Lung (tissue), 12 donors: ENCODE data around the gene ZFP36L2. TPM values are rescaled to one million over a fixed set of nuclear protein-coding genes. Genes with fewer than 3 reads are reported as not detected.

ENCODE experiments used
- ATAC-seq: fragments of 200-7000 bp; cut with Tn5 transposase; one replicate; pipeline ENCODE4 v1.9.1; 2020; ENCODE audit warnings: moderate number of reproducible peaks; ENCODE audit not compliant: insufficient read depth, low FRiP score
- DNase-seq, 3 donors: peaks; one replicate each; pipeline ENCODE4 v3.0.0-alpha.2; 2013 to 2017
- H3K27ac ChIP-seq, 2 donors: one replicate each; pipeline ENCODE4 v1.5.1; 2013; ENCODE audit warnings: mild to moderate bottlenecking in 2 of 2, moderate library complexity in 2 of 2, control low read depth in 1 of 2, inconsistent platforms in 1 of 2, low read depth in 1 of 2, low read length in 1 of 2
- H3K27me3 ChIP-seq, 3 donors: one replicate each; pipeline ENCODE4 v1.5.1; 2013; ENCODE audit warnings: low read length in 2 of 3; ENCODE audit not compliant: control insufficient read depth in 3 of 3, insufficient read depth in 3 of 3
- H3K36me3 ChIP-seq, 4 donors: one replicate each; pipeline ENCODE4 v1.5.1; 2013; ENCODE audit warnings: low read length in 4 of 4, mild to moderate bottlenecking in 1 of 4, moderate library complexity in 1 of 4; ENCODE audit not compliant: control insufficient read depth in 4 of 4, insufficient read depth in 4 of 4
- H3K4me1 ChIP-seq, 5 donors: one replicate each; pipeline ENCODE4 v1.5.1; 2013; ENCODE audit warnings: low read length in 5 of 5, mild to moderate bottlenecking in 2 of 5, moderate library complexity in 1 of 5; ENCODE audit not compliant: control insufficient read depth in 5 of 5, insufficient read depth in 5 of 5
- H3K4me3 ChIP-seq: one replicate; pipeline ENCODE4 v1.5.1; 2013; ENCODE audit warnings: mild to moderate bottlenecking, control low read depth, moderate library complexity
- H3K9ac ChIP-seq, 2 donors: one replicate each; pipeline ENCODE4 v1.5.1; 2013; ENCODE audit warnings: low read length in 2 of 2, control low read depth in 1 of 2; ENCODE audit not compliant: insufficient read depth in 1 of 2
- H3K9me3 ChIP-seq, 4 donors: one replicate each; pipeline ENCODE4 v1.5.1; 2013; ENCODE audit warnings: low read length in 3 of 4, mild to moderate bottlenecking in 1 of 4, moderate library complexity in 1 of 4; ENCODE audit not compliant: control insufficient read depth in 4 of 4, insufficient read depth in 3 of 4
- CTCF ChIP-seq: IDR thresholded peaks from 2 replicates; pipeline ENCODE4 v1.5.1; 2012; ENCODE audit warnings: mild to moderate bottlenecking; ENCODE audit errors: control extremely low read depth, extremely low read depth
- WGBS, 2 donors: extraction: QIAGEN DNeasy Blood & Tissue Kit; methylation state at CpG; one replicate each; pipeline ENCODE4 v1.1.7; 2013; 5-methylcytosine and 5-hydroxymethylcytosine counted together
- polyA plus RNA-seq, 2 donors: library from polyadenylated mRNA; stranded (reverse); fragments of 200-250 nt; gene quantifications; one replicate each; pipeline ENCODE4 v1.2.1, GENCODE V29; 2013
- total RNA-seq, 2 donors: library from RNA; depleted of rRNA in 1 of 2; stranded (reverse); fragments of >200 nt in 1 of 2; gene quantifications; one replicate each; pipeline ENCODE4 v1.2.1, GENCODE V29; 2014 to 2021
- donor health status: control.
- donor health status: control.
- donor health status: Bipolar disorder and iron deficiency.
- donor health status: healthy.
- donor health status: DM: yes; HTN: yes; CAD: no.

The ZFP36L2 gene
- total and polyA plus RNA-seq, 4 donors = 38.3 to 110 (median 66.6) TPM

- Histone ChIP-seq H3K4me3 (no peak overlapping the region), H3K27ac (no peak overlapping the region), H3K9ac (no peak overlapping the region), H3K36me3 (peaks cover 0 to 7% (median 2%) of the 10 kb centered on the region in 4 donors), H3K4me1 (peaks cover 0 to 9% (median 0%) of the 10 kb centered on the region in 5 donors), H3K27me3 (no peaks in the 10 kb centered on the region), H3K9me3 (peaks cover 0 to 3% (median 0%) of the 10 kb centered on the region in 4 donors)
- WGBS, 2 donors = 90 to 95% methylated on average over 10 of the region's 10 CpGs
- TF ChIP-seq CTCF = no peak
- ATAC-seq = no peak
- peak; percentile 29 to 40 (median 36) for DNase-seq
Observed at GRCh38 chr2:43241558-43241957, 15.2 kb upstream of the ZFP36L2 start.

- ATAC-seq (no peak), DNase-seq (no peak)
- Histone ChIP-seq H3K27ac (no peak overlapping the region), H3K36me3 (peaks cover 0 to 7% (median 2%) of the 10 kb centered on the region in 4 donors), H3K9me3 (peaks cover 0 to 3% (median 0%) of the 10 kb centered on the region in 4 donors), H3K9ac (no peak overlapping the region), H3K4me3 (no peak overlapping the region), H3K27me3 (no peaks in the 10 kb centered on the region), H3K4me1 (peaks cover 0 to 9% (median 0%) of the 10 kb centered on the region in 5 donors)
- WGBS, 2 donors = 75 to 78% methylated on average over 5 of the region's 5 CpGs
- no peak for TF ChIP-seq CTCF
Observed at GRCh38 chr2:43240766-43241150, 14.4 kb upstream of the ZFP36L2 start.

GRCh38 chr2:43239981-43240765 lies 13.8 kb upstream of the ZFP36L2 start:
- WGBS, 2 donors = 58 to 76% methylated on average over 13 of the region's 13 CpGs
- H3K4me3 ChIP-seq = no peak overlapping the region
- no peak for TF ChIP-seq CTCF
- no peak overlapping the region for H3K9ac ChIP-seq
- peaks cover 0 to 7% (median 2%) of the 10 kb centered on the region in 4 donors for H3K36me3 ChIP-seq
- no peak for DNase-seq
- no peaks in the 10 kb centered on the region for H3K27me3 ChIP-seq
- peak overlapping the region in 1 of 2 donors; percentile 50 for H3K27ac ChIP-seq
- no peak for ATAC-seq
- H3K9me3 ChIP-seq = peaks cover 0 to 3% (median 0%) of the 10 kb centered on the region in 4 donors
- peaks cover 0 to 9% (median 0%) of the 10 kb centered on the region in 5 donors for H3K4me1 ChIP-seq
